GM21367 (cell line): ENCODE data around the gene MYO3B.
"Not testable (repeated sequence)": the region's sequence is repeated elsewhere in the genome, so short reads cannot be mapped to it uniquely, and the experiment has no call there.

ENCODE experiments used
- ATAC-seq: cut with Tn5 transposase; IDR thresholded peaks from one replicate; pipeline ENCODE4 v1.9.1; 2021; ENCODE audit not compliant: unreplicated experiment

Gene MYO3B

DNA sequence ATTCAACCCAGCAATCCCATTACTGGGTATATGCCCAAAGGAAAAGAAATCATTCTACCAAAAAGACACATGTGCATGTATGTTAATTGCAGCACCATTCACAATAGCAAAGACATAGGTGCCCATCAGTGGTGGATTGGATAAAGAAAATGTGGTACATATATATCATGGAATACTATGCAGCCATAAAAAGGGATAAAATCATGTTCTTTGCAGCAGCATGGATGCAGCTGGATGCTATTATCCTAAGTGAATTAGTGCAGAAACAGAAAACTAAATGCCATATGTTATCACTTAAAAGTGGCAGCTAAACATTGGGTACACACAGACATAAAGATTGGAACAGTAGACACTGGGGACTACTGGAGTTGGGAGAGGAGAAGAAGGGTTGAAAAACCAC lies 82.2 kb downstream of the MYO3B start:
- ATAC-seq: no peak

DNA sequence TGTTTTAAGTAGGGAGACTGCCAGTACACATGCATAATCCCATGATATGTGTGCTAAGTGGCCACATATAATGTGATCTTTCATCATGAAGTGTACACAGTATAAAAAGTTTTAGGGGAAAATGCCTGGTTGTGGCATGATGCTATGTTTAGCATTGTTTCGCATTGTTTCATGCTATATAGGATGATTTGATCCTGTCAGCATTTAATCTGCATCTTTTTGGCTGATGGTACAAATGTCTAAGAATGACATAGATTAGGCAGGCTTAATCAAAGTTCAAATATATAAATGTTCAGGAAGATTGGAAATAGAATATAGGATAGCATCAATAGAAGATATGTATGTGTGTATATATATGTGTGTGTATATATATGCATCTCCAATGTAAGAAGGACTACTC lies 83.6 kb downstream of the MYO3B start:
- no peak for ATAC-seq

DNA sequence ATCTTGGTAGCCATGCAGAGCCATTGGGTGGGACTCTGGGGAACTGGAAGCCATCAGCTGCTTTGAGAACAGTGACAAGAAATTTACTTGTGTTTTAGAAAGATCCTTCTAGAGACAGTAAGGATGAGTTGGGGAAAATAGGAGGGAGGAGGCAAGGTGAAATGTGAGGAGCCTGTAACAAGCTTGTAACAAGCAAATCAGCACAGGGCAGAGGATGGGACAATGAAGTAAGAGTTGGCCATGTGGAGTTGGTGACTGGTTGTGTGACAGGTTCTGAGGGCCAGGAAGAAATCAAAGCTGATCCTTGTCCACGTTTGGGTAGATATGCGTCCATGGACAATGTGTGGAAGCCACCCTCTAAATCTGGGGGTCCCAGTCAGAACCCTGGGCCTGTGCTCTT lies 84.4 kb downstream of the MYO3B start:
- no peak for ATAC-seq

DNA sequence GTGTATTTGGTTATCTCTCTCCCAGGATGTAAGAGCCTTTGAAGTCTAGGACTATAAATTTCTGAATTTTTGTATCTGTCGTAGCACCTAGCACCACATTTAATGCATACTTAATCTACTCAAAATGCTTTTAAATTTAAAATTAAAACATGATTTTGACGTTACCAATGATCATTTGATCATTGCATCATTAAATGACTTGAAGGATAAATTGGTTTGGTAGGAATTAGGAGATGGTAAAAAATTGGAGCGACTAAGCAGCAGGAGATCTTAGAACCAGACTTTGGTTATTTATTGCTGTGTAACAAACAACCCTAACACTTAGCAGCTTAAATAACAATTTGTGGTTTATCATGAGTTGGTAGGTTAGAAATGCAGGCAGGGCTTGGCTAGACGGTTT lies 84.9 kb downstream of the MYO3B start:
- no peak for ATAC-seq

DNA sequence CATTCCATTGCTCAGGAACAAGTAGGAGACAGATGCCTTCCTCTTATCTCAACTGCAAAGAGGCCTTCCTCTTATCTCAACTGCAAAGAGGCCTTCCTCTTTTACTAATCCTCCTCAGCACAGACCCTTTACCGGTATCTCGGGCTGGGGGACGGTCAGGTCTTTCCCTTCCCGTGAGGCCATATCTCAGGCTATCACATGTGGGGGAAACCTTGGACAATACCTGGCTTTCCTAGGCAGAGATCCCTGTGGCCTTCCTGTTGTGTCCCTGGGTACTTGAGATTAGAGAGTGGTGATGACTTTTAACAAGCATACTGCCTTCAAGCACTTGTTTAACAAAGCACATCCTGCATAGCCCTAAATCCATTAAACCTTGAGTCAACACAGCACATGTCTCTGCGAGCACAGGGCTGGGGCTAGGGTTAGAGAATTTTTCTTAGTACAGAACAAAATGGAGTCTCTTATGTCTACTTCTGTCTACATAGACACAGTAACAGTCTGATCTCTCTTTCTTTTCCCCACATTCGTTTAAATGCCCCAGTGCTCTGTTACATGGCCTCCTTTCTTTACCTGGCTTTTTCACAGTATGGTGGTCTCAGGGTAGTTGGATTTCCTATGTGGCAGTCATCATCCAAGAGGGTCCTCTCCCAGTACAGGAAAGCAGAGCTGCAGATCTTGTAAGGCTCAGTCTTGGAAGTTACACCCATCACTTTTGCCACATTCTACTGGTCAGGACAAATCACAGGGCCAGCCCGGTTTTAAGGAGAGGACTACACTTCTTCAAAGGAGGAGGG lies 86.0 kb downstream of the MYO3B start:
- not testable (repeated sequence) for ATAC-seq

DNA sequence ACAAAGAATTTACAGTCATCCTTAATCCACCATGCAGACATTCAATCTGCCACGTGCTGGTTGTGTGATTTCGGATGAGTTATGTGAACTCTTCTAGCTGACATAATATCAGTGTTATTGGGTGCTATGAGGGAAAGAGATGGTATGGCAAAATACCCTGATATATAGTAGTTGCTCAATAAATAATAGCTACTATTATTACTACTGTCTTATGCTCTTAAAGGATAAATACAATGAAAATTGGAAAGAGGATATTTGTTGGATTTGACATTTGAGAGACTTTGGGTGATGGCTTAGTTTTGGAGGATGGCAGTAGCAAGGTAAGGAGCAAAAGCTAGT lies 86.5 kb downstream of the MYO3B start:
- ATAC-seq: no peak

DNA sequence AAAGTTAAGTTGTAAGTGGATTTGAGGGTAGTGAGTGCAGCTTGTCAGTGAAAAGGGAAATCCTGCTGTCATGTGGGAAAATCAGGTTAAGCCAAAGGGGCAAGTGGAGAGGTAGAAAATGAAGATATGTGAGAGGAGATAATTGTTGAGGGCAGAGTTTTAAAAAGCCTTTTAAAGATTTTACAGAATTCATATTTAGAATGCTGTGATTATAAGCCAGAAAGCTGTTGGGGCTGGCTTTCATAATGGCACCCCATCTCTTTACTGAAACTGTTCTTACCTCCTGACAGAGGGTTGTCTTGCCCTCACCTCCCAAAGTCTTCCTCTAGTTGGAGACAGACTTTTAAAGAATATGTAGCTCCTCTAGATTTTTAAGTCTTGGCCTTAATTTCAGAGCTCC lies 86.9 kb downstream of the MYO3B start:
- no peak for ATAC-seq

DNA sequence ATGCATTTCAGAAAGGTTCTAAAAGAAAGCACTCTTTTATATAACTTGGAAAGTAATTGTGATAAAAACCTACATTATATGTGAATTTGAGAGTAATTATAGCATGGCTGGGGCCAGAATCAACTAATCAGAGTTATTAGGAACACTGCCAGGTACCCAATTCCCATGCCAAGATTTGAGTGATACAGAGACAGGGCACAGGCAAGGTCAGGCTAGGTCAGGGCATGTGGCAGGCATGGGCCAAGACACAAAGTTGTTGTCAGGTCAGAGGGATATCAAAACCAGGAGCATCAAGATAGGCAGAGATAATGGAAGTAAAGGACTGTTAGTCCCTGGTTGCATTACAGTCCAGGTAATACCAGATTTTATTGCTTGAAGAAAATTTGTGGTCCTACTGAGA lies 87.4 kb downstream of the MYO3B start:
- no peak for ATAC-seq

DNA sequence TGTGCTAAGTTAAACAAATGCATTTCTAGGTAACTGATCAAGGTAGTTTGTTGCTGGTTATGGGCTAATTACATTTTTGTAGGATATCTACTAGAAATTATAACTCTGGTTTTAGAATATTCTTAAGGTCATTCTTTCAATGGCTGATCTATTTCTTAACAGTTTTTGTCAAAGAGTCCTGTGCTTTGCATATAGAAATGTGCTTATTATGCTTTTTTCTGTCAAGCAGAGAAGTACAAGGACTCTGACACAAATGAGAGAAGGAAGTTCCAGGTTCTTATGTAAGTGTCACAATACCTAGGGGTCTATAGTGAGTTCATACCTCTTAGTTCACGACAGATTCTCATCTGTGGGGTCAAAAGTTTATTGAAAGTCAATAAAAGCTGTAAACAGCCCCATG lies 88.4 kb downstream of the MYO3B start:
- no peak for ATAC-seq

DNA sequence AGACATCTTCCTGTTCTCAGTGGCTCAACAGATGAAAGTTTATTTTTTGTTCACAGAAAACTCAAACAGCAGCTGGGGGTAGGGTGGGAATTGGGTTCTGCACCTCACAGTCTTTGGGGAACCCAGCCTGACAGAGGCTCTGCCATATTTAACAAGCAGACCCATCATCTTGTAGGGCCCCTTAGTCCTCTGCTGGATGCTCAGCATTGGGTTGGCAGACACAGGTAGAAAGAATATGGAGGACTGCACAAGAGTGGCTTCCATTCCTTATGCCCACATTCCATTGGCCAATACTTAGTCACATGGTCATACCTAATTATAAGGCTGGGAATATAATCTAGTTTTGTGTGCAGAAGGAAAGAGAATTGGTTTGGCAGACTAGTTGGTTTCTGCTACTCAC lies 89.1 kb downstream of the MYO3B start:
- ATAC-seq: no peak

DNA sequence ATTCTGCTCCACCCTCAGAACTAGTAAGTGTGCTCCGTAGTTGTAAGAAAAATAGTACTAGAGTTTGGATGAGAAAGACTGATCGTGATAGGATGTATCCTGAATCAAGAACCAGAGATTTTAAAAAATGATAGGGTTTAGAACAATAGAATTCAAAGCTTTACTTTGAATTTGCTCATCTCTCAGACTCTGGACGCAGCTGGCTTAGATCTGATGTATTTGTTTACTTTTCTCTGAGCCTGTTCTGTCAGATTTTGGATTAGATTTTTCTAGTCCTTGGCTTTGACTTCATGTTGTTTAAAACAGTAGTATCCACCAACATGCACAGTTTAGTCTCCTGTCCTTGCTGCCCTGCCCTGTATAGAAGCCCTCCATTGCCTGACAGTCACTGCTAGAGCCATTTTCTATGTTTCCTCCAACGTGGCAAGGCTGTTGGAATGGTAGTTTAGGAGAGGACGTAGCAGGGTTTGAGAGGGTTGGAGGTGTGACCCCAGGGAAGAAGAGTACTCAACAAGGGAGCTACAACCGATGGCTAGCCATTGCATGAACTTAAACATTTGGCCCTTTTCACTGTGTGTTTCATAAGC lies 92.4 kb downstream of the MYO3B start:
- ATAC-seq: no peak

DNA sequence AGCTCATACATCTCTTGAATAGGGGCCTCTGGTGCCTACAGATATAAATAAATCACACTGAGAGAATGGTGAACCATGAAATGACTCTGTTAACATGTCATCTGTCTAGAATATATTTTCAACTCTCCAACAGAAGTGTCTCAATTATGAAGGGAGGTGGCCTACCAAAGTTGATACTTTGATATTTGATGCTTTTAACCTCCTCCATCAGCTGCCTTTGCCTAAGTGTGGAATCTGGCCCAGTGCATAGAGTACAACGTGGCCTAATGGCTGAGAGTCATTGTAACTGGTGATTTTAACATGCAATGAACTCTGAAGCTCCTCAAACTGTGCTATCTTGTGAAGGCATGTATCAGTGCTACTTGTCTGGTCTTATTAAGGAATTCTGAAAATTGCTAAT lies 93.4 kb downstream of the MYO3B start:
- no peak for ATAC-seq

DNA sequence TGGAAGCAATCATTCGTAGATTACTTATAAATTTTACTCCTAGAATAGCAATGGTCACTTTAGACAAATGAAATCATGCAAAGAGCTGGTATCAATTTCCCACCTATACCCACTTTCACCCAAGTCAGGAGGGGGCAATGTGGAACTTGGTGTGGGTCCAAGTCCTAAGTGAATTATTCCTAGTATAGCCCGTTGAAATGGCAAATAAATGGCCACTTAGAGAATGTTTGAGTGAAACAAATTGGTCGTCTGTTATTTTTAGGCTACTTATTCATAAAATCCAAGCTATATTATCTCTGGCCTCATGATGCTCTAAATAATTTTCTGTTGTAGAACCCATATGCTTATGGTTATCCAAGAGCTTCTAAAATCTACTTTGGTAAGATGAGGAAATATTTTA lies 98.1 kb downstream of the MYO3B start:
- ATAC-seq: no peak

DNA sequence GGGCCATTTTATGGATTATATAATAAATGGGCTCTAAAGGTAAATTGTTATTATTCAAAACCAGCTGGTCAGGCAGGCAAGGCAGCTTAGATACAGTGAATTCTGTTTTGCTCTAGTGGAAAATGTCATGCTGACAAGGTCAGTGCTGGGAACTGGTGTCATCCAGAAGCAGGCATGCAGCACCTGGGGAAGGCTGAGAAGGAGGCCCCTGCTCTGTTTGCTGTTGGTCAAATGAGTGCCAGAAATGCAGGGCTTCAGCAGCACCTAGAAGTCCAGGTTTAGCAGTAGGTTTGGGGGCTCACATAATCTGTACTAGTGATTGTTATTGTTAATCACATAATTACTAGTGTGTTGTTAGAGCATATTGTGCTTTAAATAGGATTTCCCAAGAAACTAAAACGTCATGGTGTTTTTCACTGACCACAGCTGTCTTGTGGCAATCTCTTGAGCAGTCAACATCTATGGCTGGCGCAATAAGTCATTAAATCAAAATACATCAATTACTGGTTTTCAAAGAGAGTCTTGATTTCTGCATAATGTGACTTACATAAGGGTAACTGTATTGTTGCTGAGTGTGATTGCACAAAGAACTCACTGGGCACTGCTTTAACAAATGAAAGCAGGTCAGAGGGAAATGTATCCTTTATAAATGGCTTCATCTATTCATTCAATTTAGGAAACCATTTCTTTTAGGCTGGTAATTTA lies 99.1 kb downstream of the MYO3B start:
- no peak for ATAC-seq

DNA sequence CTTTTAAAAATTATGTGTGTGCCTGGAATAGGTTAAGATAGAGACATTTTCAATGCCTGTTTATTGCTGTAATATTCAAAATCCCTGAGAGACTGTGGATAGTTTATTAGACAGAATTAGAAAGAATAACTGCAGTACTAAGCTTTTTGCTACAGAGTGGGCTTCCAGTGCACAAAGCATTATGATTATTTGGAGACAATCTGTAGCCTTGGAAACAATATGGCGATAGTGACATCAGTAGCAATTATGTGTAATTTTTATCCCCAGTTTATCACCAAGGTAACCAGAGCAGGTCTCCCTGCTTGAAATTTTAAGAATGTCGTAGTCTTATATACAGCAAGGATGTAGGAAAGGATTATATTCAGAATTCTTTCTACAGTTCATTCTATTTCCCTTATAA lies 100.0 kb downstream of the MYO3B start:
- ATAC-seq: no peak

DNA sequence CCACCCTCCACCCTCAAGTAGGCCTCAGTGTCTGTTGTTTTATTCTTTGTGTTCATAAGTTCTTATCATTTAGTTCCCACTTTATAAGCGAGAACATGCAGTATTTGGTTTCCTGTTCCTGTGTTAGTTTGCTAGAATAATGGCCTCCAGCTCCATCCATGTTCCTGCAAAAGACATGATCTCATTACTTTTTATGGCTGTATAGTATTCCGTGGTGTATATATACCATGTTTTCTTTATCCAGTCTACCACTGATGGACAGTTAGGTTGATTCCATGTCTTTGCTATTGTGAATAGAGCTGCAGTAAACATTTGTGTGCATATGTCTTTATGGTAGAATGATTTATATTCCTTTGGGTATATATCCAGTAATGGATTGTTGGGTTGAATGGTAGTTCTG lies 101.7 kb downstream of the MYO3B start:
- not testable (repeated sequence) for ATAC-seq

DNA sequence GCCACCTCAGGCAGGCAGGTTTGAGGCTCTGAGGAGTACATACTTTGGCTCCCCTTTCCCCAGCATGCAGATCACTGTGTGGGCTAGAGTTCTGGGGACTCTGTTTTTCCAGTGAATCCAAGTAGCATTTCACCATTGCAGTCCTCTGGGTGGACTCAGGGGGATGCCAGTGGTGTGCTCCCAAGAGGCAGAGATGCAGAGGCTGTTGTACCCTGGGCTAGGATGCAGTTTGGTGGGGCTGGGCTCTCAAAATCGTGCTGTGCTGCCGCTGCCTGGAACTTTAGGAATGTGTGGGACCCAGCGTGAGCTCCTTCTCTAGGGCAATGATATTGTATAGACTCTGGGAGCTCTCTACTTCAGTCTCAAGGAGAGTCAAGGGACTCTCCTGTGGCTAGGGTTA lies 104.9 kb downstream of the MYO3B start:
- ATAC-seq: no peak

DNA sequence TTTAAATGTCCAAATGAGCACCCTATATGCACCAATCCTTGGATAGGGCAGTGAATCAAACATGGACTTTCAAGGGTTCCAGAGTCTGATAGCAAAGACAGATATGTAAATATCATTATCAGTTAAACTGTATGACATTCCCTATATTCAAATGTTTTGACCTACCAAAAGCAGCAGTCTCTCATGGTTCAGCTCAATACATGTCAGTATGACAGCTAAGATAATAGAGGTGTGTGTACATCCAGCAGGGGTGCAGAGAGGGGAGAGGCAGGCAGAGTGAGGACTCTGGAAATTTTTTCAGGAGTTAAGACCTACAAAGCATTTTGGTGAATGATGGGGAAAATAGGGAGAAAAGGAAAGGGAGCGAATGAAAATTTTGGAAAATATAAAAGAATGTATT lies 106.3 kb downstream of the MYO3B start:
- ATAC-seq: no peak

DNA sequence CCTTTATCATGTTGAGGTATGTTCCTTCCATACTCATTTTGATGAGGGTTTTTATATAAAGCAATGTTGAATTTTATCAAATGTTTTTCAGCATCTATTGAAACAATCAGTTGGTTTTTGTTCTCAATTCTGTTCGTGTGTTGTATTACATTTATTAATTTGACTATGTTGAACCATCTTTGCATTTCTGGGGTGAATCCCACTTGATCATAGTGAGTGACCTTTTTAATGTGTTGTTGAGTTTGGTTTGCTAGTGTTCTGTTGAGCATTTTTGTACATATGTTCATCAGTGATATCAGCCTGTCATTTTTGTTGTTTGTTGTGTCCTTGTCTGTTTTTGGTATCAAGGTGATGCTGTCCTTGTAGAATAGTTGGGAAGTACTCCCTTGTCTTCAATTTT lies 110.9 kb downstream of the MYO3B start:
- ATAC-seq: no peak

DNA sequence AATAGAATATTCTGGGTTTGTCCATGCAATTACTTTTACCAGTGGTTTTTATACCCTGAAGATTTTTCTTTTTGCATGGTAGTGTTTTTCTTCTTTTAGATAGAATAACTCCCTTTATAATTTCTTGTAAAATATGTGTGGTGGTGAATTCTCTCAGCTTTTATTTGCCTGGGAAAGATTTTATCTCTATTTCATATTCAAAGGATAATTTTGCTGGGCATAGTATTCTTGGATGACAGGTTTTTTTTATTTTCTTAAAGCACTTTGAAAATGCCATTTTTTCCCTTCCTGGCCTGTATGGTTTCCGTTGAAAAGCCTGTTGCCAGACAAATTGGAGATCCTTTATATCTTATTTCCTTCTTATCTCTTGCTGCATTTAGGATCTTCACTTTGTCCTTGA lies 113.5 kb downstream of the MYO3B start:
- ATAC-seq: no peak

DNA sequence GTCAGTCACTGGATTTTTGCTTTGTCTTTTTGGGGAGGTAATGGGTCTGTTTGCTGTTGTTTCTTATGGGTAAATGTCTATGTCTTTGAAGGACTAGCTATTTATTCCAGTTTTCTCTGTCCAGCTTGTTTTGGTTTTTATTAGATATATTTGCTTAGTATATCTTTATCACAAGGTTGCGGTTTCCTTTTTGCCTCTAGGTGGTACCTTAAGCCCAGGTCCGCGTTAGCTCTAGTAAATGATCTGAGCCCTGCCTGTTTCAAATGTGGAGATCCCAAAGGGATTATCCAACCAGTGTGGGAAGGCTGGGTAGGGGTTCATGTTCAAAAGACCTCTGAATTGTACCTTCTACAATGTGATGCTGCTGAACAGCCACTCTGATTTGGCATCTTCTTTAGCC lies 114.5 kb downstream of the MYO3B start:
- no peak for ATAC-seq

DNA sequence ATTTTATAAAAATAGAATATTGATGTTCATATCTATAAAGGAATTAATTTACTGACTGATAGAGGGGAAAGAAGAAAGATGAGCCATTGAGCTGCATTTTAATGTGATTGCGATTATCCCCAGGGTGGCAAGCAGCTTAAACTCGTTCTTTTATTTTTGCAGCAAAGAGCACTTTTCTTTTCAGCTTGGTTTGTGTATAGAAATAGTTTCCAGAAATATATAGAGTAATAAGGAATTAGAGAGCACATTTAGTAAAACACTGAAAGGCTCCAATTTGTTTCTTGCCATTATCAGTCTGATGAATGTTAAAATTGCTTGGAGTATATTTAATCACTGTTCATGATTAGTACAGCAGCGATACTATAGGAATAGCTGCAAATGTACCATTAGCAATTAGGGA lies 119.5 kb downstream of the MYO3B start:
- ATAC-seq: no peak

DNA sequence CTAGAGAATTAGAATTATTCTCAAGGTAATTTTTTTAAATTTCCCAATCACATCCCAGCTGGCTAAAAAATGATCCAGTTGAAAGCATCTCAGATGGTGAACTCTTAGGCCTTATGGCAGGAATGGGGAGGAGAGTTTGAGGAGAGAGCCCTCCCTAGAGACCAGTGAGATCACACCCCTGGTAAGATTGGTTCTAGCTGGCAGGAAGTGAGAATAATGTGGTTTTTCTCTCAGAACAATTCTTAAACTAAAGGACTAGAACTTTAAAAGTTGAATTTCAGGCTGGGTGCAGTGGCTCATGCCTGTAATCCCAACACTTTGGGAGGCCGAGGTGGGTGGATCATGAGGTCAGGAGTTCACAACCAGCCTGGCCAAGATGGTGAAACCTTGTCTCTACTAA lies 120.2 kb downstream of the MYO3B start:
- ATAC-seq: peak; percentile 77
